Gastrocnemius medialis (tissue), 4 donors: ENCODE results near the gene CTPS2. TPM values are rescaled to one million over a fixed set of nuclear protein-coding genes. Genes with fewer than 3 reads are reported as not detected.

ENCODE experiments used
- ATAC-seq, 2 donors: fragments of 150-250 bp; one replicate each; pipeline ENCODE4 v1.9.1; 2016
- DNase-seq, 2 donors: peaks; one replicate each; pipeline ENCODE4 v3.0.0-alpha.2; 2019
- H3K27ac ChIP-seq, 4 donors: fragments of 200-600 bp; sonication (generic); 1 replicate in 1 of 4; 2 replicates in 3 of 4; pipeline ENCODE4 v1.5.1; 2016 to 2018; ENCODE audit warnings: mild to moderate bottlenecking in 2 of 4, moderate library complexity in 1 of 4
- H3K27me3 ChIP-seq, 3 donors: fragments of 200-600 bp; sonication (generic) in 2 of 3; 1 replicate in 1 of 3; 2 replicates in 2 of 3; pipeline versions ENCODE4 v1.5.1 to v1.6.0; 2016 to 2019; ENCODE audit warnings: mild to moderate bottlenecking in 1 of 3, moderate library complexity in 1 of 3
- H3K36me3 ChIP-seq, 2 donors: fragments of 200-600 bp; sonication (generic) in 1 of 2; one replicate each; pipeline ENCODE4 v1.5.1; 2017 to 2018
- H3K4me1 ChIP-seq, 2 donors: fragments of 200-600 bp; sonication (generic) in 1 of 2; one replicate each; pipeline ENCODE4 v1.5.1; 2016 to 2017; ENCODE audit warnings: mild to moderate bottlenecking in 2 of 2
- H3K4me3 ChIP-seq, 4 donors: fragments of 200-600 bp; sonication (generic) in 3 of 4; 1 replicate in 1 of 4; 2 replicates in 3 of 4; pipeline ENCODE4 v1.5.1; 2016 to 2019; ENCODE audit warnings: mild to moderate bottlenecking in 2 of 4
- H3K9me3 ChIP-seq, 3 donors: fragments of 200-600 bp; sonication (generic) in 2 of 3; 1 replicate in 1 of 3; 2 replicates in 2 of 3; pipeline ENCODE4 v1.5.1; 2016 to 2019
- CTCF ChIP-seq, 5 experiments: fragments of 450-650 bp in 3 of 5; fragments of 200-600 bp in 2 of 5; sonication (generic) in 2 of 5; IDR thresholded peaks in 4 of 5; conservative IDR thresholded peaks in 1 of 5; 1 replicate in 4 of 5; 2 replicates in 1 of 5; pipeline ENCODE4 v1.5.1; 2016 to 2019; ENCODE audit warnings: antibody characterized with exemption in 5 of 5, mild to moderate bottlenecking in 3 of 5, moderate library complexity in 3 of 5
- POLR2A ChIP-seq, 2 donors: fragments of 450-650 bp; IDR thresholded peaks; one replicate each; pipeline ENCODE4 v1.6.1; 2017; ENCODE audit warnings: antibody characterized with exemption in 2 of 2, mild to moderate bottlenecking in 2 of 2, moderate library complexity in 2 of 2
- in situ Hi-C, 4 donors: fragments of 200-750 bp; cut with MboI; loops; one replicate each; pipeline versions ENCODE4 v1.15.0 to v1.8.0; 2017; ENCODE audit warnings: low sequenced_read_pairs in 4 of 4
- intact Hi-C: fragments of 100-400 bp; cut with DNase I; formaldehyde crosslinking; loops from one replicate; pipeline ENCODE4 v1.15.1; 2023; ENCODE audit warnings: low total_unique reads
- total RNA-seq, 4 donors: library from RNA; depleted of rRNA; stranded (reverse); fragments of >200 nt; gene quantifications; one replicate each; pipeline versions ENCODE4 v1.1.0 to v1.2.3, GENCODE V29; 2016

The CTPS2 gene
- total RNA-seq, 4 donors from 2014 or later: 2.0 to 3.8 (median 2.8) TPM

- H3K4me3 ChIP-seq: no peak overlapping the region
- H3K4me1 ChIP-seq: peaks cover 0 to 7% of the 10 kb centered on the region in 2 donors
- H3K27ac ChIP-seq: no peak overlapping the region
- H3K27me3 ChIP-seq: peaks cover 0 to 5% (median 4%) of the 10 kb centered on the region in 3 donors
- TF ChIP-seq POLR2A (IDR thresholded peaks at IDR 0.05) (no peak), CTCF (IDR thresholded peaks at IDR 0.05 in 4 of 5, conservative IDR thresholded peaks at IDR 0.05 in 1 of 5) (no peak)
- ATAC-seq (no peak), DNase-seq (no peak)
- in situ Hi-C loops: loop anchor here in 2 of 4 donors (25.0 kb wide), 3 partner anchors 173 to 1027 kb away; partner anchors contain the start of gene ZRSR2 (in 1 of the 2)
- no peaks in the 10 kb centered on the region for H3K36me3 ChIP-seq
- H3K9me3 ChIP-seq: no peaks in the 10 kb centered on the region
- intact Hi-C loops: loop anchor here (10.0 kb wide), 1 partner anchor 1040 kb away; no protein-coding TSS in a partner anchor
Measured at GRCh38 chrX:16714504-16714903, 2.0 kb upstream of the CTPS2 start.

GRCh38 chrX:16711893-16712547 lies 449 bp downstream of the CTPS2 start:
- Histone ChIP-seq H3K27ac (peak overlapping the region; percentile 71 to 84 (median 78)), H3K27me3 (peaks cover 0 to 5% (median 4%) of the 10 kb centered on the region in 3 donors), H3K36me3 (no peaks in the 10 kb centered on the region), H3K4me3 (peak overlapping the region; percentile 61 to 68 (median 66)), H3K4me1 (peaks cover 0 to 2% of the 10 kb centered on the region in 2 donors), H3K9me3 (no peaks in the 10 kb centered on the region)
- TF ChIP-seq CTCF (IDR thresholded peaks at IDR 0.05 in 4 of 5, conservative IDR thresholded peaks at IDR 0.05 in 1 of 5) (no peak), POLR2A (IDR thresholded peaks at IDR 0.05) (no peak)
- intact Hi-C loops: loop anchor here (10.0 kb wide), 1 partner anchor 1037 kb away; no protein-coding TSS in a partner anchor
- in situ Hi-C loops: loop anchor here in 2 of 4 donors (25.0 kb wide), 3 partner anchors 175 to 1025 kb away; partner anchors contain the start of gene ZRSR2 (in 1 of the 2)
- DNase-seq: no peak
- peak; percentile 63 to 66 for ATAC-seq

- in situ Hi-C loops (loop anchor here in 2 of 4 donors (25.0 kb wide), 3 partner anchors 176 to 1024 kb away; partner anchors contain the start of gene ZRSR2 (in 1 of the 2)), intact Hi-C loops (loop anchor here (10.0 kb wide), 1 partner anchor 1037 kb away; no protein-coding TSS in a partner anchor)
- H3K4me1 ChIP-seq: peaks cover 0 to 2% of the 10 kb centered on the region in 2 donors
- H3K27ac ChIP-seq: peak overlapping the region; percentile 71 to 84 (median 78)
- TF ChIP-seq POLR2A (IDR thresholded peaks at IDR 0.05): no peak
- TF ChIP-seq CTCF (IDR thresholded peaks at IDR 0.05 in 4 of 5, conservative IDR thresholded peaks at IDR 0.05 in 1 of 5): no peak
- peak overlapping the region; percentile 61 to 68 (median 66) for H3K4me3 ChIP-seq
- H3K9me3 ChIP-seq: no peaks in the 10 kb centered on the region
- H3K36me3 ChIP-seq: no peaks in the 10 kb centered on the region
- DNase-seq: no peak
- ATAC-seq: no peak
- H3K27me3 ChIP-seq: peaks cover 0 to 5% (median 4%) of the 10 kb centered on the region in 3 donors
Measured at GRCh38 chrX:16711219-16711811, 1.2 kb downstream of the CTPS2 start.

GRCh38 chrX:16708016-16708415 lies 4.5 kb downstream of the CTPS2 start:
- H3K4me3 ChIP-seq: no peak overlapping the region
- H3K27me3 ChIP-seq: peaks cover 0 to 5% (median 4%) of the 10 kb centered on the region in 3 donors
- peaks cover 0 to 2% of the 10 kb centered on the region in 2 donors for H3K4me1 ChIP-seq
- in situ Hi-C loops (loop anchor here in 2 of 4 donors (25.0 kb wide), 3 partner anchors 179 to 1021 kb away; partner anchors contain the start of gene ZRSR2 (in 1 of the 2)), intact Hi-C loops (no loop called here)
- TF ChIP-seq CTCF (IDR thresholded peaks at IDR 0.05 in 4 of 5, conservative IDR thresholded peaks at IDR 0.05 in 1 of 5) (no peak), POLR2A (IDR thresholded peaks at IDR 0.05) (no peak)
- no peaks in the 10 kb centered on the region for H3K36me3 ChIP-seq
- H3K27ac ChIP-seq: no peak overlapping the region
- H3K9me3 ChIP-seq: no peaks in the 10 kb centered on the region
- DNase-seq (no peak), ATAC-seq (no peak)
